ENCODE measurements around the gene LYZL4. TPM values are rescaled to one million over a fixed set of nuclear protein-coding genes. Genes with fewer than 3 reads are reported as not detected.

Gene LYZL4
- total RNA-seq, 1 experiment from 2014 or later: not detected

- H3K36me3 ChIP-seq (ENCODE audit: control insufficient read depth in 1 of 2, insufficient read depth in 2 of 2, low read length in 2 of 2): no peaks in the 10 kb centered on the region
- H3K9me2 ChIP-seq (ENCODE audit: insufficient read depth): no peaks in the 10 kb centered on the region
- RAD21 ChIA-PET (ENCODE audit: low non-redundant PET in 1 of 2, low total read pairs in 2 of 2, uncharacterized antibody in 2 of 2, unreplicated experiment in 2 of 2): no interaction called here
- TF ChIP-seq POLR2AphosphoS5 (IDR thresholded peaks at IDR 0.05; ENCODE audit: low read depth, low read length): no peak
- no peak for TF ChIP-seq SP1 (IDR thresholded peaks at IDR 0.05; ENCODE audit: low read depth)
- TF ChIP-seq POLR2A (IDR thresholded peaks at IDR 0.05; ENCODE audit: borderline replicate concordance, extremely low read depth, insufficient read depth, insufficient read length): no peak
- no peak for TF ChIP-seq MAX (IDR thresholded peaks at IDR 0.05)
- TF ChIP-seq EZH2phosphoT487 (IDR thresholded peaks at IDR 0.05; ENCODE audit: borderline replicate concordance): no peak
- TF ChIP-seq CTCF (IDR thresholded peaks at IDR 0.05 in 2 of 3, conservative IDR thresholded peaks at IDR 0.05 in 1 of 3; ENCODE audit: borderline replicate concordance in 1 of 3, insufficient read depth in 1 of 3, low read depth in 2 of 3, low read length in 2 of 3): no peak
- TF ChIP-seq, protein P1, sequence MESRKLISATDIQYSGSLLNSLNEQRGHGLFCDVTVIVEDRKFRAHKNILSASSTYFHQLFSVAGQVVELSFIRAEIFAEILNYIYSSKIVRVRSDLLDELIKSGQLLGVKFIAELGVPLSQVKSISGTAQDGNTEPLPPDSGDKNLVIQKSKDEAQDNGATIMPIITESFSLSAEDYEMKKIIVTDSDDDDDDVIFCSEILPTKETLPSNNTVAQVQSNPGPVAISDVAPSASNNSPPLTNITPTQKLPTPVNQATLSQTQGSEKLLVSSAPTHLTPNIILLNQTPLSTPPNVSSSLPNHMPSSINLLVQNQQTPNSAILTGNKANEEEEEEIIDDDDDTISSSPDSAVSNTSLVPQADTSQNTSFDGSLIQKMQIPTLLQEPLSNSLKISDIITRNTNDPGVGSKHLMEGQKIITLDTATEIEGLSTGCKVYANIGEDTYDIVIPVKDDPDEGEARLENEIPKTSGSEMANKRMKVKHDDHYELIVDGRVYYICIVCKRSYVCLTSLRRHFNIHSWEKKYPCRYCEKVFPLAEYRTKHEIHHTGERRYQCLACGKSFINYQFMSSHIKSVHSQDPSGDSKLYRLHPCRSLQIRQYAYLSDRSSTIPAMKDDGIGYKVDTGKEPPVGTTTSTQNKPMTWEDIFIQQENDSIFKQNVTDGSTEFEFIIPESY (IDR thresholded peaks at IDR 0.05; ENCODE audit: extremely low read depth, insufficient replicate concordance, low read length): no peak
- no peak for TF ChIP-seq ZFX (IDR thresholded peaks at IDR 0.05)
- no peak for TF ChIP-seq JUND (IDR thresholded peaks at IDR 0.05)
- TF ChIP-seq CBX3 (IDR thresholded peaks at IDR 0.05; ENCODE audit: low read depth): no peak
- TF ChIP-seq CEBPB (IDR thresholded peaks at IDR 0.05; ENCODE audit: low read depth): no peak
- TF ChIP-seq SIN3A (IDR thresholded peaks at IDR 0.05; ENCODE audit: low read depth): no peak
- DNase-seq (ENCODE audit: low read depth, low spot score) (no peak), ATAC-seq (no peak)
- no peaks in the 10 kb centered on the region for H3K27me3 ChIP-seq (ENCODE audit: insufficient read depth, low read length)
- POLR2A ChIA-PET: no interaction called here
- no peak overlapping the region for H3K27ac ChIP-seq (ENCODE audit: low read depth, low read length)
- intact Hi-C loops (cut with micrococcal nuclease): no loop called here
- peaks cover 0 to 5% of the 10 kb centered on the region in 2 experiments; a peak in 1 of 4 replicates for H3K4me1 ChIP-seq (ENCODE audit: control insufficient read depth in 1 of 2, insufficient read depth in 2 of 2, low read length in 2 of 2)
- CTCF ChIA-PET: no interaction called here
- BruUV-seq (replicated peaks): no TSS peak
- no peaks in the 10 kb centered on the region for H3K79me2 ChIP-seq (ENCODE audit: insufficient read depth, low read length)
- no peaks in the 10 kb centered on the region for H3K9me3 ChIP-seq (ENCODE audit: control insufficient read depth in 1 of 2, insufficient read depth in 1 of 2, low read depth in 1 of 2, low read length in 2 of 2)
- H3K4me2 ChIP-seq (ENCODE audit: low read length): no peak overlapping the region
- H4K20me1 ChIP-seq (ENCODE audit: insufficient read depth): no peaks in the 10 kb centered on the region
- H3K4me3 ChIP-seq (replicated peaks in 1 of 2; ENCODE audit: low read depth in 1 of 2, low read length in 2 of 2): no peak overlapping the region
- no peak overlapping the region for H2AFZ ChIP-seq (ENCODE audit: low read depth, low read length, poor library complexity, severe bottlenecking)
- H3K9ac ChIP-seq (ENCODE audit: low read length): no peak overlapping the region
Measured at GRCh38 chr3:42451116-42451515, 40.7 kb upstream of the LYZL4 start.
